ENCODE results near the gene KRT84. TPM values are rescaled to one million over a fixed set of nuclear protein-coding genes. Genes with fewer than 3 reads are reported as not detected.
A peak's percentile ranks its signal among the peaks of the same experiment; 100 is the strongest.

KRT84 gene
- total RNA-seq, 1 experiment from 2014 or later = not detected

DNA sequence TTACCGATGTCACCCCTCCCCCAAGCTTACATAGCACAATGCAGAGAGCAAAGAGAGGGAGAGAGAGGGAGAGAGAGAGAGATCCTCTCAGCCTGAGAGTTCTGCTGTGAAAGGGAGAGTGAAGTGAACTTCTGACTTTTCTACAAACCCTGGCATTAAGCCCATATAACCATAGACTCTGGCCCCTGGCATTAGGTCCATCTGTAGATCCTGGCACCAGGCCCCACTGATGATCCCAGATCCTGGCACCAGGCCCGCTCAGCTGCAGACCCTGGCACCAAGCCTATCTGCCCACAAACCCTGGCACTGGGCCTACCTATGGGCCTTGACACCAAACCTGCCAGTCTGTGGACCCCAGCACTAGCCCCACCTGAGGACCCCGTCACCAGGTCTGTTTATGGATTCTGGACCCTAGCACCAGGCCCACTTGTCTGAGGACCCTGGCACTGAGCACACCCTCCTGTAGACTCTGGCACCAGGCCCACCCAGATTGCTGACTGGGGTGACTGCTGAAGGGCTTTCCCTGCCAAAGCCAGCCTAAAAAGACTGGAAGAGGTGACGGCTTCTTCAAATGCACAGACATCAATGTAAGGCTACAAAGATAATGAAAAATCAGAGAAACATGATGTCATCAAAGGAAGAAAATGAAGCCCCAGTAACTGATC lies 49.7 kb downstream of the KRT84 start:
- Mint-ChIP-seq H3K4me3 (ENCODE audit: low read depth, unreplicated experiment) (no peak overlapping the region), H3K4me1 (ENCODE audit: low read depth, unreplicated experiment) (peaks cover 28% of the 10 kb centered on the region), H3K27me3 (ENCODE audit: unreplicated experiment) (peaks cover 30% of the 10 kb centered on the region), H3K36me3 (ENCODE audit: insufficient read depth, unreplicated experiment) (no peaks in the 10 kb centered on the region), H3K9me3 (ENCODE audit: low read depth, unreplicated experiment) (peaks cover 3% of the 10 kb centered on the region), H3K27ac (ENCODE audit: unreplicated experiment) (no peak overlapping the region)
- TF ChIP-seq CTCF (IDR thresholded peaks at IDR 0.05; ENCODE audit: unreplicated experiment) = no peak
- intact Hi-C loops (cut with micrococcal nuclease; ENCODE audit: unreplicated experiment) = no loop called here
- no TSS peak for BruUV-seq (replicated peaks)
- CTCF ChIA-PET = no interaction called here
- DNase-seq = peak; percentile 31

GRCh38 chr12:52334185-52334584 lies 51.3 kb downstream of the KRT84 start:
- CTCF ChIA-PET = no interaction called here
- Mint-ChIP-seq H3K36me3 (ENCODE audit: insufficient read depth, unreplicated experiment) (no peaks in the 10 kb centered on the region), H3K9me3 (ENCODE audit: low read depth, unreplicated experiment) (peaks cover 3% of the 10 kb centered on the region)

DNA sequence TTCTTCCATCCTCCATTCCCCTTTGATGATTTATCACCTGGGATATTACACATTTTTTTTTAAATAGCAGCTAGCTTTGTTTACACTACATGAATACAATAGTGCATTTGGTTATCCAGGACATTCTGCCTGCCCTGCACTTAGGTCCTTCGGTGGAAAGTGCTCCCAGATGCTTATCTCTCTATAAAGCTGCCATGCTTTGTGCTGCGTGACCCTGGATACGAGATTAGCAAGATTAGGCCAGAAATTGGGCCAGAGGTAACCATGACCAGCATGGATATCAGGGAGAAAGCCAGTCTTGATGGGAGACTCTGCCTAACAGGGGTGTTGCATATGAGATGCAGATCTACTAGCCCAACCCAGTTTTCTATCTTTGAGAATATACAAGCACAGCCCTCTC lies 52.1 kb downstream of the KRT84 start:
- H3K27me3 Mint-ChIP-seq (ENCODE audit: unreplicated experiment) = peaks cover 15% of the 10 kb centered on the region
- CTCF ChIA-PET = no interaction called here
- H3K4me3 Mint-ChIP-seq (ENCODE audit: low read depth, unreplicated experiment) = no peak overlapping the region
- no peak for TF ChIP-seq CTCF (IDR thresholded peaks at IDR 0.05; ENCODE audit: unreplicated experiment)
- intact Hi-C loops (cut with micrococcal nuclease; ENCODE audit: unreplicated experiment) = no loop called here
- H3K9me3 Mint-ChIP-seq (ENCODE audit: low read depth, unreplicated experiment) = peaks cover 3% of the 10 kb centered on the region
- no peaks in the 10 kb centered on the region for H3K36me3 Mint-ChIP-seq (ENCODE audit: insufficient read depth, unreplicated experiment)
- no peak for DNase-seq
- no peak overlapping the region for H3K27ac Mint-ChIP-seq (ENCODE audit: unreplicated experiment)
- H3K4me1 Mint-ChIP-seq (ENCODE audit: low read depth, unreplicated experiment) = peaks cover 28% of the 10 kb centered on the region
- BruUV-seq (replicated peaks) = no TSS peak

More at GRCh38 chr12:52334185-52334584, 51.3 kb downstream of the KRT84 start:
- DNase-seq = no peak
- intact Hi-C loops (cut with micrococcal nuclease; ENCODE audit: unreplicated experiment) = no loop called here
- H3K27me3 Mint-ChIP-seq (ENCODE audit: unreplicated experiment) = peaks cover 24% of the 10 kb centered on the region
- H3K4me3 Mint-ChIP-seq (ENCODE audit: low read depth, unreplicated experiment) = no peak overlapping the region
- no TSS peak for BruUV-seq (replicated peaks)
- peaks cover 28% of the 10 kb centered on the region for H3K4me1 Mint-ChIP-seq (ENCODE audit: low read depth, unreplicated experiment)
- H3K27ac Mint-ChIP-seq (ENCODE audit: unreplicated experiment) = no peak overlapping the region
- TF ChIP-seq CTCF (IDR thresholded peaks at IDR 0.05; ENCODE audit: unreplicated experiment) = no peak

DNA sequence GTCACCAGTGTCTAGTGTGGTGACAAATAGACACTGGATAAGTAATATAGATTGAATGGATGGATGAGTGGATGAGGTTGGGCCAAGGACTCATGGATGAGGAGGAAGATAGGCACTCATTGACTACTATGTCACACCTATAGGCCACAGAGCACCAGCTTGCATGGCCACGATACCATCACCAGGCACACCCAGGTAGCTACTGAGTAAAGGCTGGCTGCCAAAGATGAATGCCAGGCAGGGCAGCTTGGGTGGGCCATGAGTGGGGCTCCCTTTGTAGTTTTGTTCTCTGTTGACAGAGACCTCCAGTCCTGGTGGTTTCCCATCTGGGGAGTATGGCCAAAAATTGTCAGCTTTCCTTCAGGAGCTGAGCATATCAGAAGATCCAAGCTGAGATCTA lies 53.1 kb downstream of the KRT84 start:
- DNase-seq = no peak
- Mint-ChIP-seq H3K4me3 (ENCODE audit: low read depth, unreplicated experiment) (no peak overlapping the region), H3K27me3 (ENCODE audit: unreplicated experiment) (peaks cover 13% of the 10 kb centered on the region), H3K4me1 (ENCODE audit: low read depth, unreplicated experiment) (peaks cover 35% of the 10 kb centered on the region), H3K9me3 (ENCODE audit: low read depth, unreplicated experiment) (peaks cover 3% of the 10 kb centered on the region), H3K27ac (ENCODE audit: unreplicated experiment) (no peak overlapping the region), H3K36me3 (ENCODE audit: insufficient read depth, unreplicated experiment) (no peaks in the 10 kb centered on the region)
- no TSS peak for BruUV-seq (replicated peaks)
- TF ChIP-seq CTCF (IDR thresholded peaks at IDR 0.05; ENCODE audit: unreplicated experiment) = no peak
- intact Hi-C loops (cut with micrococcal nuclease; ENCODE audit: unreplicated experiment) = no loop called here
- CTCF ChIA-PET = no interaction called here
